Gastrocnemius medialis (tissue), 4 donors: ENCODE data around the gene OMA1. TPM values are rescaled to one million over a fixed set of nuclear protein-coding genes. Genes with fewer than 3 reads are reported as not detected.

ENCODE experiments used
- ATAC-seq, 2 donors: fragments of 150-250 bp; one replicate each; pipeline ENCODE4 v1.9.1; 2016
- DNase-seq, 2 donors: peaks; one replicate each; pipeline ENCODE4 v3.0.0-alpha.2; 2019
- H3K27ac ChIP-seq, 4 donors: fragments of 200-600 bp; sonication (generic); 1 replicate in 1 of 4; 2 replicates in 3 of 4; pipeline ENCODE4 v1.5.1; 2016 to 2018; ENCODE audit warnings: mild to moderate bottlenecking in 2 of 4, moderate library complexity in 1 of 4
- H3K27me3 ChIP-seq, 3 donors: fragments of 200-600 bp; sonication (generic) in 2 of 3; 1 replicate in 1 of 3; 2 replicates in 2 of 3; pipeline versions ENCODE4 v1.5.1 to v1.6.0; 2016 to 2019; ENCODE audit warnings: mild to moderate bottlenecking in 1 of 3, moderate library complexity in 1 of 3
- H3K36me3 ChIP-seq, 2 donors: fragments of 200-600 bp; sonication (generic) in 1 of 2; one replicate each; pipeline ENCODE4 v1.5.1; 2017 to 2018
- H3K4me1 ChIP-seq, 2 donors: fragments of 200-600 bp; sonication (generic) in 1 of 2; one replicate each; pipeline ENCODE4 v1.5.1; 2016 to 2017; ENCODE audit warnings: mild to moderate bottlenecking in 2 of 2
- H3K4me3 ChIP-seq, 4 donors: fragments of 200-600 bp; sonication (generic) in 3 of 4; 1 replicate in 1 of 4; 2 replicates in 3 of 4; pipeline ENCODE4 v1.5.1; 2016 to 2019; ENCODE audit warnings: mild to moderate bottlenecking in 2 of 4
- H3K9me3 ChIP-seq, 3 donors: fragments of 200-600 bp; sonication (generic) in 2 of 3; 1 replicate in 1 of 3; 2 replicates in 2 of 3; pipeline ENCODE4 v1.5.1; 2016 to 2019
- POLR2A ChIP-seq, 2 donors: fragments of 450-650 bp; IDR thresholded peaks; one replicate each; pipeline ENCODE4 v1.6.1; 2017; ENCODE audit warnings: antibody characterized with exemption in 2 of 2, mild to moderate bottlenecking in 2 of 2, moderate library complexity in 2 of 2
- in situ Hi-C, 4 donors: fragments of 200-750 bp; cut with MboI; loops; one replicate each; pipeline versions ENCODE4 v1.15.0 to v1.8.0; 2017; ENCODE audit warnings: low sequenced_read_pairs in 4 of 4
- intact Hi-C: fragments of 100-400 bp; cut with DNase I; formaldehyde crosslinking; loops from one replicate; pipeline ENCODE4 v1.15.1; 2023; ENCODE audit warnings: low total_unique reads
- total RNA-seq, 4 donors: library from RNA; depleted of rRNA; stranded (reverse); fragments of >200 nt; gene quantifications; one replicate each; pipeline versions ENCODE4 v1.1.0 to v1.2.3, GENCODE V29; 2016
- TF ChIP-seq, protein P1 (sequence below), 5 experiments: fragments of 450-650 bp in 3 of 5; fragments of 200-600 bp in 2 of 5; sonication (generic) in 2 of 5; IDR thresholded peaks in 4 of 5; conservative IDR thresholded peaks in 1 of 5; 1 replicate in 4 of 5; 2 replicates in 1 of 5; pipeline ENCODE4 v1.5.1; 2016 to 2019; ENCODE audit warnings: antibody characterized with exemption in 5 of 5, mild to moderate bottlenecking in 3 of 5, moderate library complexity in 3 of 5

Gene OMA1
- total RNA-seq, 4 donors from 2014 or later = 11.7 to 23.7 (median 19.3) TPM

GRCh38 chr1:58435376-58435775 lies 111.2 kb downstream of the OMA1 start:
- no peaks in the 10 kb centered on the region for H3K4me1 ChIP-seq
- DNase-seq (no peak), ATAC-seq (no peak)
- in situ Hi-C loops (no loop called here), intact Hi-C loops (no loop called here)
- H3K27me3 ChIP-seq = no peaks in the 10 kb centered on the region
- no peak overlapping the region for H3K4me3 ChIP-seq
- H3K9me3 ChIP-seq = no peaks in the 10 kb centered on the region
- no peak overlapping the region for H3K27ac ChIP-seq
- TF ChIP-seq, protein P1, sequence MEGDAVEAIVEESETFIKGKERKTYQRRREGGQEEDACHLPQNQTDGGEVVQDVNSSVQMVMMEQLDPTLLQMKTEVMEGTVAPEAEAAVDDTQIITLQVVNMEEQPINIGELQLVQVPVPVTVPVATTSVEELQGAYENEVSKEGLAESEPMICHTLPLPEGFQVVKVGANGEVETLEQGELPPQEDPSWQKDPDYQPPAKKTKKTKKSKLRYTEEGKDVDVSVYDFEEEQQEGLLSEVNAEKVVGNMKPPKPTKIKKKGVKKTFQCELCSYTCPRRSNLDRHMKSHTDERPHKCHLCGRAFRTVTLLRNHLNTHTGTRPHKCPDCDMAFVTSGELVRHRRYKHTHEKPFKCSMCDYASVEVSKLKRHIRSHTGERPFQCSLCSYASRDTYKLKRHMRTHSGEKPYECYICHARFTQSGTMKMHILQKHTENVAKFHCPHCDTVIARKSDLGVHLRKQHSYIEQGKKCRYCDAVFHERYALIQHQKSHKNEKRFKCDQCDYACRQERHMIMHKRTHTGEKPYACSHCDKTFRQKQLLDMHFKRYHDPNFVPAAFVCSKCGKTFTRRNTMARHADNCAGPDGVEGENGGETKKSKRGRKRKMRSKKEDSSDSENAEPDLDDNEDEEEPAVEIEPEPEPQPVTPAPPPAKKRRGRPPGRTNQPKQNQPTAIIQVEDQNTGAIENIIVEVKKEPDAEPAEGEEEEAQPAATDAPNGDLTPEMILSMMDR (IDR thresholded peaks at IDR 0.05 in 4 of 5, conservative IDR thresholded peaks at IDR 0.05 in 1 of 5) = no peak
- TF ChIP-seq POLR2A (IDR thresholded peaks at IDR 0.05) = no peak
- no peaks in the 10 kb centered on the region for H3K36me3 ChIP-seq

DNA sequence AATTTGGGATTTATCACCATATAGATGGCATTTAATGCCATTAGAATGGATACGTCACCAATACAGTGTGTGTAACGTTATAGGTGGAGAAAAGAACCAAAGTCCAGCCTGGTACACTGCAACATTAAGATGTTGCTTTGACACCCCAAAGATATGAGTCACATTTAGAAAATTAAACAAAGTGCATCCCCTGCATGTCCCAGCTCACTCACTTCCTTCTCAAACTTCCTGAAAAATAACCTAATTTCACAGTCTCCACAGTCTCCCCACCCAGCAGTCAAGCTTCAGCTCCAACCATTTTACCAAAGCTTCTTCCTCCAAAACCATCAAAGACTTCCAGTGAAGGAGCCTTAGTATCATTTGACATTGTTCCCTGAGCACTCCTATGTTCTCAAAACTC lies 111.9 kb downstream of the OMA1 start:
- H3K4me3 ChIP-seq = no peak overlapping the region
- DNase-seq (no peak), ATAC-seq (no peak)
- H3K36me3 ChIP-seq = no peaks in the 10 kb centered on the region
- in situ Hi-C loops (no loop called here), intact Hi-C loops (no loop called here)
- no peaks in the 10 kb centered on the region for H3K27me3 ChIP-seq
- no peak for TF ChIP-seq POLR2A (IDR thresholded peaks at IDR 0.05)
- TF ChIP-seq, protein P1 (IDR thresholded peaks at IDR 0.05 in 4 of 5, conservative IDR thresholded peaks at IDR 0.05 in 1 of 5) = no peak
- H3K4me1 ChIP-seq = no peaks in the 10 kb centered on the region
- no peaks in the 10 kb centered on the region for H3K9me3 ChIP-seq
- H3K27ac ChIP-seq = no peak overlapping the region

- intact Hi-C loops = no loop called here
- in situ Hi-C loops = no loop called here
- ATAC-seq = no peak
- no peak for TF ChIP-seq POLR2A (IDR thresholded peaks at IDR 0.05)
- TF ChIP-seq, protein P1 (IDR thresholded peaks at IDR 0.05 in 4 of 5, conservative IDR thresholded peaks at IDR 0.05 in 1 of 5) = no peak
- Histone ChIP-seq H3K27me3 (no peaks in the 10 kb centered on the region), H3K27ac (no peak overlapping the region), H3K4me1 (no peaks in the 10 kb centered on the region), H3K9me3 (no peaks in the 10 kb centered on the region), H3K4me3 (no peak overlapping the region), H3K36me3 (no peaks in the 10 kb centered on the region)
- DNase-seq = no peak
Observed at GRCh38 chr1:58434181-58434580, 112.3 kb downstream of the OMA1 start.

GRCh38 chr1:58432851-58433668 lies 113.5 kb downstream of the OMA1 start:
- ATAC-seq (peak in 1 of 2 donors; percentile 92), DNase-seq (peak in 1 of 2 donors; percentile 73)
- H3K27ac ChIP-seq = peak overlapping the region in 1 of 4 donors; percentile 54
- H3K4me3 ChIP-seq = no peak overlapping the region
- in situ Hi-C loops (no loop called here), intact Hi-C loops (no loop called here)
- H3K4me1 ChIP-seq = no peaks in the 10 kb centered on the region
- TF ChIP-seq, protein P1 (IDR thresholded peaks at IDR 0.05 in 4 of 5, conservative IDR thresholded peaks at IDR 0.05 in 1 of 5) = no peak
- TF ChIP-seq POLR2A (IDR thresholded peaks at IDR 0.05) = no peak
- no peaks in the 10 kb centered on the region for H3K9me3 ChIP-seq
- H3K27me3 ChIP-seq = no peaks in the 10 kb centered on the region
- no peaks in the 10 kb centered on the region for H3K36me3 ChIP-seq
